K562 (cell line): ENCODE results near the gene ISLR2. TPM values are rescaled to one million over a fixed set of nuclear protein-coding genes. Genes with fewer than 3 reads are reported as not detected.
"Not testable (repeated sequence)": the region's sequence is repeated elsewhere in the genome, so short reads cannot be mapped to it uniquely, and the experiment has no call there.

ENCODE experiments used
- C11orf30 ChIP-seq: fragments of 450-650 bp; IDR thresholded peaks from 2 replicates; pipeline ENCODE4 v1.6.1; 2016; ENCODE audit warnings: low read depth, mild to moderate bottlenecking
- CBFA2T2 ChIP-seq: fragments of 450-650 bp; conservative IDR thresholded peaks from 2 replicates; pipeline ENCODE4 v1.6.1; 2017; ENCODE audit warnings: mild to moderate bottlenecking
- CC2D1A ChIP-seq: fragments of 450-650 bp; IDR thresholded peaks from 2 replicates; pipeline ENCODE4 v1.6.1; 2017; ENCODE audit warnings: mild to moderate bottlenecking
- E2F6 ChIP-seq, 2 experiments: IDR thresholded peaks; 2 replicates each; pipeline ENCODE4 v1.6.1; 2011; ENCODE audit warnings: borderline replicate concordance in 1 of 2, control low read depth in 1 of 2, low read depth in 1 of 2, low read length in 1 of 2, mild to moderate bottlenecking in 1 of 2, mixed read lengths in 1 of 2, moderate library complexity in 1 of 2; ENCODE audit not compliant: insufficient read depth in 1 of 2, insufficient read length in 1 of 2, poor library complexity in 1 of 2, severe bottlenecking in 1 of 2; ENCODE audit errors: extremely low read depth in 1 of 2
- EHMT2 ChIP-seq: fragments of 450-650 bp; IDR thresholded peaks from 2 replicates; pipeline ENCODE4 v1.6.1; 2018; ENCODE audit warnings: antibody characterized with exemption
- GABPA ChIP-seq: fragments of 200-800 bp; sonication (Bioruptor generic); conservative IDR thresholded peaks from 2 replicates; pipeline ENCODE4 v1.6.1; 2016; ENCODE audit warnings: low read depth, missing genetic modification characterization, missing compliant biosample characterization
- GABPB1 ChIP-seq: sonication (generic); formaldehyde crosslinking; IDR thresholded peaks from 2 replicates; pipeline ENCODE4 v1.8.0; 2022; ENCODE audit warnings: mild to moderate bottlenecking, missing genetic modification reagents
- HCFC1 ChIP-seq: IDR thresholded peaks from 2 replicates; pipeline ENCODE4 v1.6.1; 2012; ENCODE audit warnings: low read depth, low read length, improper control_type of control experiment
- KAT8 ChIP-seq: fragments of 450-650 bp; IDR thresholded peaks from 2 replicates; pipeline ENCODE4 v1.6.1; 2016; ENCODE audit warnings: low read depth, mild to moderate bottlenecking
- MYBL2 ChIP-seq, 2 experiments: fragments of 450-650 bp in 1 of 2; sonication (generic) in 1 of 2; formaldehyde crosslinking in 1 of 2; IDR thresholded peaks; 2 replicates each; pipeline versions ENCODE4 v1.6.1 to v1.8.1; 2017 to 2022; ENCODE audit warnings: borderline replicate concordance in 1 of 2, inconsistent platforms in 1 of 2, low read depth in 1 of 2, mild to moderate bottlenecking in 1 of 2, missing genetic modification reagents in 1 of 2, moderate library complexity in 1 of 2
- PHF20 ChIP-seq: fragments of 450-650 bp; IDR thresholded peaks from 2 replicates; pipeline ENCODE4 v1.6.1; 2018; ENCODE audit not compliant: partially characterized antibody
- POLR2G ChIP-seq: fragments of 200-400 bp; formaldehyde crosslinking; IDR thresholded peaks from 2 replicates; pipeline ENCODE4 v1.6.1; 2017; ENCODE audit warnings: low read depth, mild to moderate bottlenecking, antibody characterized with exemption, low read length, moderate library complexity
- RAD51 ChIP-seq: fragments of 450-650 bp; IDR thresholded peaks from 2 replicates; pipeline ENCODE4 v1.7.1; 2016; ENCODE audit warnings: low read depth, mild to moderate bottlenecking, borderline replicate concordance
- REST ChIP-seq, 2 experiments: fragments of 450-650 bp; formaldehyde crosslinking in 1 of 2; IDR thresholded peaks; 2 replicates each; pipeline versions ENCODE4 v1.4.0 to v1.6.1; 2014 to 2020; ENCODE audit warnings: mild to moderate bottlenecking in 2 of 2, borderline replicate concordance in 1 of 2, low read depth in 1 of 2
- USF1 ChIP-seq: sonication (generic); formaldehyde crosslinking; IDR thresholded peaks from 2 replicates; pipeline ENCODE4 v1.9.0; 2022; ENCODE audit warnings: mild to moderate bottlenecking, missing genetic modification reagents
- ZNF583 ChIP-seq: fragments of 250-450 bp; sonication (Bioruptor Pico); IDR thresholded peaks from 2 replicates; pipeline ENCODE4 v1.4.0; 2020
- polyA plus RNA-seq, 8 experiments: library from polyadenylated mRNA; depleted of rRNA in 4 of 8; stranded (reverse) in 5 of 8; unstranded in 3 of 8; fragments of >200 nt; fragmentation: Nextera tagmentation in 2 of 8; fragmentation: Illumina TruSeq in 1 of 8; extraction: Ambion mirVana in 2 of 8; extraction: Trizol in 1 of 8; gene quantifications; 2 replicates each; pipeline versions ENCODE4 v1.2.1 to v1.2.3, GENCODE V29; 2011 to 2014; ENCODE audit warnings: inconsistent platforms in 1 of 8, missing spikeins in 1 of 8
- total RNA-seq, 7 experiments: library from RNA; depleted of rRNA in 6 of 7; stranded (reverse); fragments of >200 nt in 6 of 7; fragmentation: Illumina TruSeq in 2 of 7; extraction: Trizol in 2 of 7; gene quantifications; 2 replicates each; pipeline versions ENCODE4 v1.2.1 to v1.2.3, GENCODE V29; 2011 to 2021; ENCODE audit warnings: low replicate concordance in 1 of 7

The ISLR2 gene
- total and polyA plus RNA-seq, 9 of the 15 experiments (the other 6 are each of a cell fraction or from before 2014, with no cell fraction given), result not detected

- TF ChIP-seq GABPA (tag) (peak; percentile 73), POLR2G (peak; percentile 57), KAT8 (peak; percentile 56; the same call in 1 of the 2 replicates), CBFA2T2 (peak; percentile 87), PHF20 (peak; percentile 99), HCFC1 (peak; percentile 39; the same call in 1 of the 2 replicates), USF1 (CRISPR knock-in tag) (peak; percentile 85), GABPB1 (CRISPR knock-in tag) (peak; percentile 56; the same call in 1 of the 2 replicates), CC2D1A (0 out of 2 replicates have a peak, but pooled peaks have one; percentile 29), C11orf30 (peak; percentile 80), RAD51 (peak; percentile 98), E2F6 (IDR thresholded peaks at IDR 0.05; ENCODE audit: borderline replicate concordance in 1 of 2, extremely low read depth in 1 of 2, insufficient read depth in 1 of 2, insufficient read length in 1 of 2, low read depth in 1 of 2, low read length in 1 of 2, poor library complexity in 1 of 2, severe bottlenecking in 1 of 2) (peak; percentile 65 to 83), REST (IDR thresholded peaks at IDR 0.05; ENCODE audit: borderline replicate concordance) (peak; percentile 64), ZNF583 (CRISPR knock-in tag) (peak; percentile 33; the same call in 1 of the 2 replicates), MYBL2 (IDR thresholded peaks at IDR 0.05; ENCODE audit: low read depth) (peak; percentile 65), EHMT2 (peak; percentile 75; the same call in 1 of the 2 replicates)
- TF ChIP-seq REST (CRISPR knock-in tag; IDR thresholded peaks at IDR 0.05; ENCODE audit: low read depth); MYBL2 (CRISPR knock-in tag; IDR thresholded peaks at IDR 0.05; ENCODE audit: borderline replicate concordance): not testable (repeated sequence)
Measured at GRCh38 chr15:74099963-74100733, 30.2 kb upstream of the ISLR2 start (continued).
